HG03139 (cell line): Measurements from ENCODE around the gene PIR.

ENCODE experiments used
- ATAC-seq: cut with Tn5 transposase; IDR thresholded peaks from one replicate; pipeline ENCODE4 v1.9.1; 2021; ENCODE audit not compliant: unreplicated experiment

Gene PIR

DNA sequence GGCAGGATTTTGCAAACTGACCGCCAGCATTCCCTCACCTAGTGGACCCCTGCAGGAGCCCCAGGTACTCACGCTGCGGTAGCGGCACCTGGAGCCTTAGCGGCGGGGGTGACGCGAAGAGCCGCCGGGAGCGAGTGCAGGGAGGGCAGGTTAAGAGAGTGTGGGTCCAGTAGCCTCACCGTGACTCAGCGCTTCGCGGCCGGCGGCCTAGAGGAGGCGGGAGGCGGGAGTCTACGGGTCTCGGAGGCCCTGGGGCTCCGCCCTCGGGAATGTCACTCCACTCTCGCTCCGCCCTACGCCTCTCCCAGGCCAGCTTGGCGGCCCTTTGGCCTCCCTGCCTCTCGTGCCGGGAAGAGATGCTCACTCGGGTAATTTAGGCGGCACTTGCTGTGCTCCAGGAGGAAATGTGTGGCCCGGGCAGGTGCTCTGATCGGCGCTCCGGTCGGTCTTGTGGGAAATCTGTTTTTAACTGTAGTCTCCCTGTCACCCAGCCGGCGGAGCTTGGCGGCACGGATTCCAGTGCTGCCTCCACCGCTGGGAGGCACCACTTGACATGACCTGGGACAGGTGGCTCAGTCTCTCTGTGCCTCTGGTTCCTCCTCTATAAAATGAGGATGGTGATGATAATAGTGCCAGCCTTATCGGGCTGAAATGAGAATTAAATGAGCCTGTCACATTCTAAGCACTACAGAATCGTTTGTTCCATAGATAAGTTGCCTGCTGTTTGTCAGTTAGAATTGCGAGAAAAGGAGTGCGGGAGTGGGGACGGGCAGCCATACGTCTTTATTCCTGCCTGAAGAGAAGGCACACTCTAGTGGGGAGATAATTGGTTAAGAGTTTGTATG lies at the start of gene PIR:
Gene PIR (minus strand): TSS at position 216 of the 845 bp plus-strand sequence. CDS start 2,076 bp downstream, outside the sequence.
- ATAC-seq: peak; percentile 94

DNA sequence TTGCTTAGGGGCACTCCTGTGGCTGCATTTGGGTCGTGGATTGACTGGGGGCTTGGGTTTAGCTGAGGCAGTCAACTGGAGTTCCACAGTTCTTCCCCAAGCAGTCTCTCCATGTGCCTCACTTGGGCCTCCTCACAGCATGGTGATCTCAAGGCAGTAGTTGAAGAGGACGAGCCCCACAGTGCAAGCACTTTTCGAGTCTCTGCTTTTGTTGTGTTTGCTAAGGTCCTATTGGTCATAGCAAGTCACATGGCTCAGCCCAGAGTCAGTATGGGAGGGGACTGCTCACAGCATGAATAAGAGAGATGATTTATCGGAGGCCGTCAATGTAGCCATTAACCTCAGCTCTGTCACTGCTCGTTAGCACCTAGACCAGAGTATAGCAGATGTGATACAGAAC lies 37.2 kb upstream of the PIR start:
- ATAC-seq: no peak

DNA sequence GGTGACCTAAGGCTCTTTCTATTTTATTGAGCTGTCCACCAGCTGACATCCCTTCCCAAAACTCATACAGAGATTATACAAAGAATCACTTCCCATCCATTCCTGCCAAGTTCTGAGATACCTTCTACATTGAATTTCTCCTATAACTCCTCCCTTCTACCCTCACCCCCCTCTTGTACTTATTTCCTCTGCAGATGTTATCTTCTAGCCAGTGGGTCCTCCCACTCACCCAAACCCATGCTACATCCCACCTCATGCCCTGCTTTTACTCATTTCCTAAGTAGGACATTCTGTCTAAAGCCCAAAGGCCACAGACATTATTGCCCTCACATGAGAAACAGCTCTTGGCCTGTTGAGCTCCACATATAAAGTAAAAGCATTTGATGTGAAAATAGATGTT lies 36.0 kb upstream of the PIR start:
- ATAC-seq: no peak

DNA sequence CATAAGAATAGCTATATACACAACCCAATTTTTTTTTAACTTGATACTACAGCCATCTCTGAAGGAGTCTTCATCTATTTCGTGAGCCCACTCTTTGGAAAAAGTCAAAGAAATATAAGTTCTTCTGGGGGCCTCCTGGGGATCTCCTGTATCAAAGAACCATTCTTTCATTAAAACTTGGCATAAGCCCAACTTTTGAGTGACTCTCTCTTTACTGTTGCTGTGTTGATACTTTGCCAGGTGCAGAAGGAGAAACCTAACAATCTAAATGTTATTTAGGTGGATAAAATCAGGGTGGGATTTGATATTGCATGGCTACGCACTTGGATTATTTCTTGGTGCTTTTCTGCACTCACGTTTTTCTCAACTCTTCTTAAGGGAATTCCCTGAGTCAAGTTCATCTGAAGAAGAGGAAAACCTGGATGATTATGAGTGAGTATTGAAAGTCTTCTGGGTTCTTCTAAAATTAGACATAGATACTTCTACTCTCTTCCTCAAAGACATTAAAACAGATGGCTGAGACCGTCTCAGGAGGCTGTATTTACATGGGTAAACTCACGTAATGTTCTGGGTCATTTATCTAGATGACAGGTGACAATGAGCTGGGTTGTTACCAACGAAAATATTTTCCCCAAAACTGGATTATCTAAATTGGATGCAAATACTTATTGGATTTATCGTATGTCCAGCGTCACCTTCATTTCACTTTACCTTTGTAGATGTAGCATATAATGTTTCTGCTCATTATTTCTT lies 32.7 kb upstream of the PIR start:
- no peak for ATAC-seq

DNA sequence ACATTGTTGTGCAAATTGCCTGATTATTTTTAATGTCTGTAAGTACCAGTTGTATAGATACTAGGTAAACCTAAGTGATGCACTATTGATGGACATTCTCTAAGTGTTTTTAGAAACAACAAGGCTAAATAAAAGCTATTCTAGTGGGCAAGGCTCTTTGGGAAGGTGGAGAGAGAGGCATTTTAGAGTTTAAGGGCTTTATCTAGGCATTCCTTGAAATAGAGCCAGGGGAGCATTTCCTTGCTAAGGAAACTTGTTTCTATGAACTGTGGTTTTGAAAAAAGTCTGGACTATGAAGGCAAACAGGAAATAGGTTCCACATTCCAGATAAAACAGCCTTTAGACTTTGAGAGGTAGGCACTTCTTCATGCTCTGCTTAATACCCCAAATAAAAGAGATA lies 31.3 kb upstream of the PIR start:
- no peak for ATAC-seq

DNA sequence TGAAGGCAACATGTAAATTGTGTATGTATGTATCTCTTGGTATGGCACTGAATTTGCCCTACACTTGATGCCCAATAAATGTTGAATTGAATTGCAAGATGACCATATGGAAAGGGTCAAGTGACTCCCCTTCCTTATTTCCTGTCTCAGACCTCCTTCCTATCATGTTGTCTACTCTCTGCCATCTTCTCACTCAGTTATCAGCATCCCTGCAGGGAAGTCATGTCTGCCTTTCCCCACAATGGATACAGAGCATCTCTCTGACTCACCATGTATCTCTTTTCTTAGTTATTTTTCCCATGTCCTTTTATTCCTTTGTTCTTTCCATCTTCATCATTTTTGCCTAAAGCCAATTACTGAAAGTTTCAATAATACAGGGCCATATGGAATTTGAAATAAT lies 30.0 kb upstream of the PIR start:
- ATAC-seq: no peak

DNA sequence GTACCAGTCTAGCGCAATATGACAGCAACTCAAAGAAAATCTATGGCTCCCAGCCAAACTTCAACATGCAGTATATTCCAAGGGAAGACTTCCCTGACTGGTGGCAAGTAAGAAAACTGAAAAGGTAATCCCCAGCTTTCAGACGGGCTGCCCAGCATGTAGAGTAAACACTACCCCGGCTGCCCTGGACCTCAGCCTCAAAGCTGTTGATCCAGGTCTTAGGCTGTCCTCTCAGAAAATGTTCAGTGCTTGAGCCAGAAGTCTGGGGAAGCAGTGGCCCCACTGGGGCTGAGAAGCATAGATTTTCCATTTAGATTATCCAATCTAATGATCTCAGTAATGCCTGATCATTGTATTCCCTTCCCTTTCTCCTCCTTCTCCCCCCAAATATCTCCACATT lies 29.3 kb upstream of the PIR start:
- ATAC-seq: no peak

DNA sequence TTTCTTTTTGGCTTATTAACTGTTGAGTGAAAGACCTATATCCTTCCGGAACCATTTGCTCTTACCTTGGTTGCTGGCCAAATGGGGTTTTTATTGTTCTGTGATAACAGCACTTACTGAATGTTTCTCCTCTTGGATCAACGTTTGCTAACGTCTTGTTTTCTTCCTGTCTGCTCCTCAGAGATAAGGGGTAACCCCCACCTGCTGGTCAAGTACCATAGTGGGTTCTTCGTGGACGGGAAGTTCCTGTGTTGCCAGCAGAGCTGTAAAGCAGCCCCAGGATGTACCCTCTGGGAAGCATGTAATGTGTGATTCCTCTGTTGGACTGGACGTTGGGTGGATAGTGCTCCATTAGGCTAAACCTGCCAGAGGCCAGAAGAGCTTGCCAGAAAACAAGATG lies 22.8 kb upstream of the PIR start:
- ATAC-seq: no peak

DNA sequence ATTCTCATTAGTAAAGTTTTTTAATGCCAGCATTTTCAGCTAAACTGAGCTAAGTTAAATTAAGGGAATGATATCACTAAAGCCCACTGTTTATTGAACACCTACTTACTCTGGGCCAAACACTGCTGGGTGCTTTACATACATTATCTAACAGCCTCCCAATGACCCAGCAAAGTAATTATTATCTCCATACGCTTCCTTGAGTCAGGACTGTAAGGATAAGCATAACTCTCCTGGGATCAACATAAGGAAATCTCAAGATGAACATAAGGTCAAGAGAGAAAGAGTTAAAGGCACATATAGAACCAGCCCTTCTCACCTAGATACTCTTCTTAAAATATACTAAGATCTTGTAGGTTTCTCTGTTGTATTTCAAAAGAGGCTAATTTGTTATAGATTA lies 21.1 kb upstream of the PIR start:
- no peak for ATAC-seq

DNA sequence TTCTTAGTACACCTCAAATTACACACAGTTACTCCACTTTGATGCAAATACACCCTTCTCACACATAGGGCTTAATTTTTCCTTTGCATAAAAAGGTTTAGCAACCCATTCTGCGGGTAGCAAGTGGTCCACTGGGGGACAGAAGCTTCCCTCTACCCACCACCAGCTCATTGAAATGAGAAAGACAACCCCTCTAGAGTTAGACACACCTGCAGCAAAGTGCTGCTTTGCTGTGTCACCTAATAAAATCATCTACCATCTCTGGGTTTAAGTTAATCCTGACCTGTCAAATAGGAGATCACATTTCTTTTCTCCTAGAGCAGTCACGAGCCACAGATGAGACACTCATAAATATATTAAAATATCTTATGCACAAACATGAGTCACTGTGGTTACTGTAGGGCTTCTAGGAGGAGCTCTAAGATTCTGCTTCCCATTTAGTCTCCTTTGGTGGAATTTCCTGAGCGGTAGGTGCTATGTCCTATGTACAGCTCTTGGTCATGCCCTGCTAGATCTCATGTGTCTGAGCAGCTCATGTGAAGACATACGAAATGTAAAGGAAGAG lies 19.4 kb upstream of the PIR start:
- no peak for ATAC-seq

DNA sequence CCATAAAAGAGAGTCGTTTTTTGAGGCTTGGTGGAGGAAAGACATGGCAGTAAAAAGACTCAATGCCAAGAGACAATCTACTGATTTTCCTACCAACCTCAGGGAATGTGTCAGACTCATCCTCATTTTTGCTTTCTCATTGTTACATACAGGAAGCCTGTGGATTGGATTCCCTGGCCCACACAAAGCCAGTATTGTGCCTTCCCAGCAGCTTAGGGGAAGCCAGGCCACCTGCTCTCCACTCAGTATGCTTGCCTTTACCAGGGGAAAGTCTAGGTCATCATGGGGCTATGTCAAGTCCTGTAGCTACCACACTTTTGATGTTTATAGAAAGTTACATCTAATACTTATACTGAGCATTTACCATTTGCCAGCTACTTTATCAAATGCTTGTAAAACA lies 18.4 kb upstream of the PIR start:
- ATAC-seq: no peak

DNA sequence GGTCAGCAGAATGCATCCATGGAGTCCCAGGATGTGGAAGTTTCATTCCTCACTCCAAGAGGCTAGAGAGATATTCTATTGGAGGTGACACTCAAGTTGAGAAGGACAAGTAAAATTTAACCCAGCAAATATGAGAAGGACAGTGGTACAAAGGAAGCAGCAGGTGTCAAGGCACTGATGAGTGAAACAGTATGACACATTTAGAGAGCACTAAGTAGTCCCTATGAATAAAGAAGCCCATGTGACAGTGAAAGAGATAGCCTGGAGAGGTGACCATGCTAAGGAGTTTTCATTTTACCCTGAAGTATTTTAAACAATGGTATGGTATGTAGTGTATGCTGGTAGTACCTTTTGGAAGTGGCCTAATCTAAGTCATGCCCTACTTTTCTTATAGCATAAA lies 16.7 kb upstream of the PIR start:
- no peak for ATAC-seq

DNA sequence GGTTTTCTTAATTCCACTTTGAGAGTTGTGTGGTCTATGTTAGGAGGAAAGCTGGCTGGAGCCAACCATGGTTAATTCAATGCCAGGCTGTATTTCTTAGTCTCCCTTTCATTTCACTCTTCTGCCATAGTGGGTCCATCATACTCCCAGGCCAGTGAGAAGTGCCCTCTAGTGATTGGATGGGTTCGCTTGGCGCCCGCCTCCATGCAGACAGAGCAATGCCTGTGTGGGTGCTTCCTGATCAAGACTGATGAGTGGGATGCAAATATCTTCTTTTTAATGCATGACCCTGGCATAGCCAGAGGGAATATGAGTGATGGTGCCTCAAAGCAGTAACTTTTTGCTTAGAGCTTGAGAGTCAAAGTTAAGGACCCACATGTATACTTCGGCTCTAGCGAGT lies 13.9 kb upstream of the PIR start:
- no peak for ATAC-seq

DNA sequence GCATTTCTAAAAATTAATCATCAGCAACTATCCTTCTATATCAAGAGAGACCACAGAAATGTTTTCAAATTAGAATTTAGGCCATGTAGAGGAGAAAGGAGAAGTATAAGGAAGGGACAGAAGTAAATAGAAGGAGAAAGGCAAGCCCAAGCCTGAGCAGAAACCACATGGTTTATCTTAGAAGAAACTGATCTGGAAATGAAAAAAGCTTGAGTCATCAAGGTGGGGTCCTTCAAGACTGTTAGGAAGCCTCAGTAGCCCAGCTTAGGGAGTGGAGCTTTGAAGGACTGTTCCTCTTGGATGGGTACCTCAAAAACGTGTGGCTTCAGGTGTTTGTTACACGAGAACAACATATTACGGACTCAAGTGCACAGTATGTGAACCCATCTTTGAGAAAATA lies 12.0 kb upstream of the PIR start:
- ATAC-seq: no peak

DNA sequence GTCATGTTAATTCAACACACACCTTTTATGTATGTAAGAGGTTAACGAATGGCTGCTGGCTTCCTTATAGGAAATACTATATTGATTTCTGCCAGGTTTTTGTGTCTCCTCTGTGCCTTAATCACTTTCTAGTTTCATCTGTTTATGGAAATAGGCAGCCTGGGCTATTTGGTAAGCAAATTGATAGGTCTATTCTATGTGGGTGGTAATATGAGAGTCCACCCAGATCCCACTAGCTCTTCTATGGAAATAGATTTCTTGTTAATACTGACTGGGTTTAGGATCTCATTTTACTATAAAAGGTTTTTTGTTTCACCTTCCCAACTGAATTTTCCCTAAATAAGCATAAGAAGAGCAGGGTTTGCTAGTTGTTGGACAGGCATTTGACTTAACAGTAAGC lies 11.5 kb upstream of the PIR start:
- ATAC-seq: no peak

DNA sequence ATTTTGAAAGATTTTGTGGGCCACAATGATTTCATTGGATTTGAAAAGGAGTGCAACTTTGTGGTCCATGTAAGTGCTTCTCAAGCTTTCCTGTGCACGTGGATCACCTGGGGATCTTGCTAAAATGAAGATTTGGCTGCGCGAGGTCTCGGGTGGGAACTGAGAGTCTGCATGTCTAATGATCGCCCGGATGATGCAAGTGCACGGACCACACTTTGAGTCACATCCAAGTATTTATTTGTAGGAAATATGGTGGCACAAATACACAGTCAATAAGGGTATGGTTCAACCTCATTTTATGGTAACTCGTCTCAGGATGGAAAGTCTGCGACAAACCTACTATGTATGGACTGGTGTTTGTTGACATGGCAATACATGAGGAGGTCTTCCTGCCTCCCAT lies 8.4 kb upstream of the PIR start:
- ATAC-seq: no peak

DNA sequence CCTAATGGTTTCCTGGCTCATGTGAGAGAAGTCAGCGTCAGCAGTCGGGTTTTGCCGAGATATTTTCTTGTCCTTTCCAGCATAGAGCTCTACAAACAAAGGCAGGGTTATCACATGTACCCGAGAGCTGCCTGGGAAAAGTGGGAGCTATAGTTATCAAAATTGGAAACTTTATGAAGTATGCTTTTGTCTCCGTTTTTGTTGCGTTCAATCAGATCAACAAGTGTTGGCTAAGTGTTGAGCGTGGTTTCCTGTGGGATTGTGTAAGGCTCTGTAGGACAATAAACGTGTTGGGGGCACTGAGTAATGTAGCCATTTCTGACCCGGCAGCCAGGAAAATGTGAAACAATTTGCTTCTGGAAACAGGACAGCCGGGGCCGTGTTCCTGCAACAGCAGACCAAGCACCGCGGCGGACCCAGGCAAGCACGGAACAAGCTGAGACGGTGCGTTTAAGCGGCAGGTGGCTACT lies 7.4 kb upstream of the PIR start, which contains the start of gene BMX:
Gene BMX (plus strand): TSS at position 311 of the 470 bp plus-strand sequence. CDS start 7,547 bp downstream, outside the sequence.
- ATAC-seq: no peak

DNA sequence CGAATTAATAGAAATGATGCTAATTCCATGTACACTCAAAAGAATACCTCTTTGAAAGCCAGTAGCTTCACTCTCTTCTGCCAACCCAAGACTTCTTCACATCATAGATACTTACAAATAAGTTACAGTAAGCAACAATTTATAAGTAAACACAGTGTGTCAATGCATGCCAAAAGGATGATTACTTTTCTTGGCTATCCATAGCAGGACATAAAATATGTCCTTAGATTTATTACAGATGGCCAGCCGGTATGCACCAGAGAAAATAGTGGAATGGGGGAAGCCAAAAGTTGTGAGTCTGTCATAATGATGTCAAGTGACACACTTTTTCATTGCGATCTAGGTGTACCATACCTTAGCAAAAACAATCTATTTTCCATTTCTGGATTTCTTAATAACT lies 6.8 kb upstream of the PIR start:
- no peak for ATAC-seq

DNA sequence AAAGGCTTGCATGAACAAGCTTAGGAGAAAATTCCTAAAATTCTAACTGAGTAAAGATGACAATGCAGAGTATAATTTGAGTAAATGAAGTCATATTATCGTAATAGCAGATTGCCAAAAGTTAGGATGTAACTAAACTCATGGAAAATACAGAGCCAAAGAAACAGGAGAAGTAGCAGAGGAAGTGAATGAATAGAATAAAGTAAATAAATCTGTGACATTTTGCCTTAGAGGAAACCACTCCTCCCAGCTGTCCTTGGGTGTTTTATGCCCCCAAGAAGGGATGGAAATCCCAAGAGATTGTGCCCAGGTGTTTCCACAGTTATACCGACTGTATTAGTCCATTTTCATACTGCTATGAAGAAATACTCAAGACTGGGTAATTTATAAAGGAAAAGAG lies 5.6 kb upstream of the PIR start:
- no peak for ATAC-seq

DNA sequence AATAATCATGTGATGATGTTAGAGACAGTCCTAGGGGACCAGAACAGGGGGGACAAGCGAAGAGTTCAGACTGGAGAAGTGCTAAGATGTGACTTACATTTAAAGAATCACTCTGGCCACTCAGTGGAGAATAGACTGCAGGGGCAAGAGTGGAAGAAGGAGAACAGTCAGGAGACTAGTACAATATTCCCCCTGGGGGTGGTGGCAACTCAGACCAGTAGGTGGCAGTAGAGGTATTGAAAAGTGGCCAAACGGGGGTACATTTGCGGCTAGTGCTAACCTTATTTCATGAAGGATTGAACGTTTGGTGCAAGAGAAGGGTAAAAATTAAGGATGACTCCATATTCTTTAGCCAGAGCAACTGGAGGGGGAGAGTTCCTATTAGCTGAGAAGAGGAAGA lies 4.7 kb upstream of the PIR start:
- no peak for ATAC-seq

DNA sequence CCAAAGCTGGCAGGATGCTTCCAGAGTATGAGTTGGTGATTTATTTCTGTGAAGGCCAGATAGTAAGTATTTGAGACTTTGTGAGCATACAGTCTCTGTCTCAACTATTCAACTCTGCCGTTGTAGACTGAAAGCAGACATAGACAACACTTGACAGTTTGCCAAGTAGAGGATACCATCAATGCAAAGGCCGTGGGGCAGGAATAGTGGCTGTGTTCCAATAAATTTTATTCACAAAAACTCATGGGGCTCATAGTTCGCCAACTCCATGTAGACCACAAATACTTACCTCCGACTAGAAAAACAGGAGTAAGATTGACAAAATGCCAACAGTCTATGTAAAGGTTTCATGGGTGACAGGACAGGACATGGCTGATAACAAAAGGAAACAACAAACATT lies 3.7 kb upstream of the PIR start:
- ATAC-seq: no peak

DNA sequence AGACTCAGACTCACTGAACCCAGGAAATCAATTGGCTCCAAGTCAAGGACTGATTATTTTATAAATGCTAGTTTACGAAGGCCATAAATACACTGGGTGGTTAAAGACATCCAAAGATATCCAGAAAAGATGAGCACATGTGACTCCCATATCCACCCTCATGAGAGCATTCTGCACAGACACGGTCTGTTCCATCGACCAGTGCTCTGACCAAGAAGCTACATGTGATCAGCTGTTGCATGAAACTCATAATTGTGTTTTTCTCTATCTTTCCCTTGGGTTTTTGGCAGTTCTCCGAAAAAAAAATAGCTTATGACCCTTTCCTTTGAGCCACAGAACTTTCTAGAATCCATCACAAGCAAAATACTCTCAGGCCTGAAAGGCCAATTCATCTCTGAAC lies 2.7 kb upstream of the PIR start:
- no peak for ATAC-seq
